GM19193 (cell line): ENCODE results near the gene SALL4.

Experiments used
- POLR2A ChIP-seq: IDR thresholded peaks from 4 replicates; pipeline ENCODE4 v1.6.1; 2011; ENCODE audit not compliant: insufficient read depth, insufficient read length; ENCODE audit errors: extremely low read depth

SALL4 gene

GRCh38 chr20:51735728-51736600 is 66.4 kb downstream of the SALL4 start:
- TF ChIP-seq POLR2A = no peak

DNA sequence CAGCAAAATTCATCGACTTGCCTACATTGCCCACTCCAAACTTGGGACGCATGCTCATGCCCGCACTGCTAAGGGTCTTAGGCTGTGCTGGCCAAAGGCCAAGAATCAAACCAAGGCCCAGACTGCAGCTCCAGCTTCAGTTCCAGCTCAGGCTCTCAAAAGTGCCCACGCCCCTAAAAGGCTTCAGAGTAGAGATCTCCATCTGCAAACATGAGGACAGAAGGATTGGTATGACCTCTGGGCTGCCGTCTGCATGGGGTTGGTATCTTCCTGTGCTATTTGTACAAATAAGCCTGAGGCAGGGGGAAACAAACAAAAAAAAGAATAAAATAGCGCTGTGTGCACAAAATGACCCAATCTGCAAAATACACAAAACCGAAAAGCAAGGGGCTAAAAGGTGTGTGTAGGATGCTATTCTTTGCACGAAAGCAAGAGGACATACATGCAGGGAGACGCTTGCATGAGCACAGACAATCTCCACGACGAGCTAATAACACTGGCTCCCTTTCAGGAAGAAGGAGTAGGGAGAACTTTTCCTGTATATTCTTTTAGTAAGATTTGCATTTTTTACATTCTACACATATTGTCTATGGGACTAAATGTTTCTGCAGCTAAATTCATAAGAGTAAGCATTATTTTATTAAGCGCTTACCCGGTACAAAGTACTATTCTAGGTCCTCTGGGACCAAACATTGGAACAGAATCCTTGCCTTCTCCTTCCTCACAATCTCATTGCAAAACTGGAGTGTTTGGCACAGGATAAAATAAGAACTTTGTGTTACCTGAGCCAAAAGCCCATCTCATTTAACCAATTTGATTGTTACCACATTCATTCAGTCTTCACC is 67.2 kb downstream of the SALL4 start:
- TF ChIP-seq POLR2A = no peak

GRCh38 chr20:51733070-51733469 is 69.3 kb downstream of the SALL4 start:
- no peak for TF ChIP-seq POLR2A
